A673 (cell line): ENCODE data around the gene CTNNA1. TPM values are rescaled to one million over a fixed set of nuclear protein-coding genes. Genes with fewer than 3 reads are reported as not detected.

Experiments used
- BruUV-seq: library from RNA; stranded (reverse); fragments of 400-500 nt; replicated peaks from 2 replicates; lab custom pipeline; 2021; lab: Mats Ljungman, UMichigan
- CTCF ChIA-PET: fragments of 300-600 bp; sonication (Branson Sonifier 250); formaldehyde crosslinking; loops from one replicate; lab custom pipeline; 2022; ENCODE audit warnings: antibody characterized with exemption; lab: Charles Lee
- POLR2A ChIA-PET: fragments of 300-600 bp; sonication (Branson Sonifier 250); formaldehyde crosslinking; loops from one replicate; lab custom pipeline; 2022; ENCODE audit warnings: antibody characterized with exemption; ENCODE audit not compliant: low non-redundant PET; lab: Charles Lee
- DNase-seq: peaks from one replicate; pipeline ENCODE4 v3.0.0-alpha.2; 2015; ENCODE audit warnings: low spot score
- H3K27ac ChIP-seq: fragments of 200-600 bp; sonication (generic); 2 replicates; pipeline ENCODE4 v1.5.1; 2016; ENCODE audit warnings: mixed run types, low read depth, mild to moderate bottlenecking, mixed read lengths, antibody characterized with exemption, low read length; ENCODE audit not compliant: poor library complexity, severe bottlenecking
- H3K27me3 ChIP-seq: fragments of 200-600 bp; sonication (generic); replicated peaks from 2 replicates; pipeline ENCODE4 v1.6.1; 2017; ENCODE audit warnings: mixed run types, low read depth, mild to moderate bottlenecking, mixed read lengths, antibody characterized with exemption, low read length; ENCODE audit not compliant: insufficient read depth, poor library complexity
- H3K36me3 ChIP-seq: fragments of 200-600 bp; sonication (generic); 2 replicates; pipeline ENCODE4 v1.6.1; 2016; ENCODE audit warnings: mixed run types, mild to moderate bottlenecking, mixed read lengths, antibody characterized with exemption, low read length; ENCODE audit not compliant: insufficient read depth, poor library complexity, severe bottlenecking
- H3K4me1 ChIP-seq: fragments of 200-600 bp; sonication (generic); 2 replicates; pipeline ENCODE4 v1.6.1; 2017; ENCODE audit warnings: mixed run types, mild to moderate bottlenecking, mixed read lengths, antibody characterized with exemption, low read length; ENCODE audit not compliant: insufficient read depth, poor library complexity, severe bottlenecking
- H3K4me3 ChIP-seq: fragments of 200-600 bp; sonication (generic); 2 replicates; pipeline ENCODE4 v1.5.1; 2016; ENCODE audit warnings: low read depth, mixed run types, mild to moderate bottlenecking, mixed read lengths, low read length; ENCODE audit not compliant: poor library complexity, severe bottlenecking
- H3K9me3 ChIP-seq: fragments of 200-600 bp; sonication (generic); 2 replicates; pipeline ENCODE4 v1.6.1; 2016; ENCODE audit warnings: mixed run types, low read depth, mild to moderate bottlenecking, mixed read lengths, antibody characterized with exemption, low read length; ENCODE audit not compliant: poor library complexity, severe bottlenecking
- EZH2 ChIP-seq: fragments of 200-600 bp; sonication (generic); IDR thresholded peaks from 2 replicates; pipeline ENCODE4 v1.6.1; 2017; ENCODE audit warnings: borderline replicate concordance, low read depth, mild to moderate bottlenecking, mixed read lengths, antibody characterized with exemption, low read length; ENCODE audit not compliant: poor library complexity, severe bottlenecking
- intact Hi-C: fragments of 100-400 bp; cut with micrococcal nuclease; formaldehyde crosslinking; loops from one replicate; pipeline ENCODE4 v1.10.0; 2022; ENCODE audit not compliant: unreplicated experiment
- total RNA-seq: library from RNA; stranded (reverse); gene quantifications from 2 replicates; pipeline ENCODE4 v1.2.3, GENCODE V29; 2021
- TF ChIP-seq, protein P1 (sequence below): fragments of 300-800, 200-600 bp; sonication (generic); conservative IDR thresholded peaks from 2 replicates; pipeline ENCODE4 v1.5.1; 2017; ENCODE audit warnings: low read depth, mild to moderate bottlenecking, antibody characterized with exemption, low read length, moderate library complexity, mixed read lengths

The CTNNA1 gene
- total RNA-seq, 1 experiment from 2014 or later = 249 TPM

- ChIA-PET CTCF (interaction anchor here (0.5 to 1.3 kb wide), 6 partner anchors 12 to 473 kb away, joined by 3 to 5 read pairs (median 3); no protein-coding TSS in a partner anchor), POLR2A (interaction anchor here (0.7 kb wide), 1 partner anchor 26 kb away, joined by 4 read pairs; no protein-coding TSS in a partner anchor)
- Histone ChIP-seq H3K27ac (no peak overlapping the region), H3K36me3 (peaks cover 3% of the 10 kb centered on the region), H3K9me3 (no peaks in the 10 kb centered on the region), H3K4me1 (peaks cover 24% of the 10 kb centered on the region), H3K27me3 (no peaks in the 10 kb centered on the region), H3K4me3 (no peak overlapping the region)
- BruUV-seq = no TSS peak
- DNase-seq = peak; percentile 62
- intact Hi-C loops = no loop called here
- TF ChIP-seq EZH2 = no peak
- TF ChIP-seq, protein P1, sequence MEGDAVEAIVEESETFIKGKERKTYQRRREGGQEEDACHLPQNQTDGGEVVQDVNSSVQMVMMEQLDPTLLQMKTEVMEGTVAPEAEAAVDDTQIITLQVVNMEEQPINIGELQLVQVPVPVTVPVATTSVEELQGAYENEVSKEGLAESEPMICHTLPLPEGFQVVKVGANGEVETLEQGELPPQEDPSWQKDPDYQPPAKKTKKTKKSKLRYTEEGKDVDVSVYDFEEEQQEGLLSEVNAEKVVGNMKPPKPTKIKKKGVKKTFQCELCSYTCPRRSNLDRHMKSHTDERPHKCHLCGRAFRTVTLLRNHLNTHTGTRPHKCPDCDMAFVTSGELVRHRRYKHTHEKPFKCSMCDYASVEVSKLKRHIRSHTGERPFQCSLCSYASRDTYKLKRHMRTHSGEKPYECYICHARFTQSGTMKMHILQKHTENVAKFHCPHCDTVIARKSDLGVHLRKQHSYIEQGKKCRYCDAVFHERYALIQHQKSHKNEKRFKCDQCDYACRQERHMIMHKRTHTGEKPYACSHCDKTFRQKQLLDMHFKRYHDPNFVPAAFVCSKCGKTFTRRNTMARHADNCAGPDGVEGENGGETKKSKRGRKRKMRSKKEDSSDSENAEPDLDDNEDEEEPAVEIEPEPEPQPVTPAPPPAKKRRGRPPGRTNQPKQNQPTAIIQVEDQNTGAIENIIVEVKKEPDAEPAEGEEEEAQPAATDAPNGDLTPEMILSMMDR = peak; percentile 81
Measured at GRCh38 chr5:138789771-138790242, 36.6 kb downstream of the CTNNA1 start.

GRCh38 chr5:138790684-138791083 lies 37.5 kb downstream of the CTNNA1 start:
- Histone ChIP-seq H3K27me3 (no peaks in the 10 kb centered on the region), H3K36me3 (peaks cover 3% of the 10 kb centered on the region), H3K9me3 (no peaks in the 10 kb centered on the region), H3K4me1 (peaks cover 24% of the 10 kb centered on the region), H3K4me3 (no peak overlapping the region), H3K27ac (no peak overlapping the region)
- TF ChIP-seq EZH2 = no peak
- TF ChIP-seq, protein P1 = no peak
- intact Hi-C loops = no loop called here
- ChIA-PET POLR2A (no interaction called here), CTCF (interaction anchor here (1.3 kb wide), 1 partner anchor 11 kb away, joined by 5 read pairs; no protein-coding TSS in a partner anchor)
- no peak for DNase-seq
- BruUV-seq = no TSS peak

DNA sequence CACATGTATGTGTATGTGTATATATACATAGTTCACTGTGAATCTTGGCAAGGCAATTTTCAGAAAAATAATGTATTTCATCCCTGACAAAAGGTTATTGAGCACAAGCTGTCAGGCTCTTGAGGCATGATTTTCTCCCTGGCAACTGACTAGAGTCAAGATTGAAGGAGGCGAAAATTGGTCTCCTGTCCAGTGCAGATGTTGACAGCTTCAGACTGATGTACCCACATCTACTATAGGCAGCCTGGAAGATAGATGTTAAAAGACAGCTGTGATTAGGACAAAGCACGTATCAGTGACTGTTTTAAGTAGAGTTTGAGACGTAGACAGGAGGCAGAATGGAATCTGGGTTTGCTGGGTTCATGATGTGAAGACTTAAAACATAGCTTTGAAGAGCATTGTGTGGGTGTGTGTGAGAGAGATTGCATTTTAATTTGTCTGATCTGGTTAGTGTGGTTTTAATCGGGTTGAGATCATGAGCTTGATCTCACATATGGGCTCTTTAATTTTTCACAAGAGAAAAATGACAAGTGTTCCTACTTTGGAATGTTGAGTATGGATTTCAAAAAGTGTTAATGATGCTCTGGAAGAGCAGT lies 39.1 kb downstream of the CTNNA1 start:
- no peaks in the 10 kb centered on the region for H3K27me3 ChIP-seq
- POLR2A ChIA-PET = no interaction called here
- peak; percentile 18 for DNase-seq
- no peak overlapping the region for H3K27ac ChIP-seq
- CTCF ChIA-PET = no interaction called here
- H3K36me3 ChIP-seq = no peaks in the 10 kb centered on the region
- no peak for TF ChIP-seq EZH2
- intact Hi-C loops = no loop called here
- BruUV-seq = no TSS peak
- H3K4me1 ChIP-seq = peaks cover 24% of the 10 kb centered on the region
- H3K4me3 ChIP-seq = no peak overlapping the region
- H3K9me3 ChIP-seq = no peaks in the 10 kb centered on the region
